ENCODE results near the gene WAC. TPM values are rescaled to one million over a fixed set of nuclear protein-coding genes. Genes with fewer than 3 reads are reported as not detected.

The WAC gene
- total and polyA plus RNA-seq, 2 of the 13 experiments (the other 11 are each of a cell fraction or from before 2014, with no cell fraction given) = 69.1 to 96.2 TPM

GRCh38 chr10:28586176-28586575, 53.3 kb downstream of the WAC start:
- Histone ChIP-seq H3K36me3 (replicated peaks in 1 of 2; ENCODE audit: control insufficient read depth in 1 of 2, insufficient read depth in 2 of 2, low read length in 2 of 2) (peaks cover 14 to 81% of the 10 kb centered on the region in 2 experiments), H3K27ac (ENCODE audit: extremely low read length, insufficient read depth, low read length) (no peak overlapping the region), H3K4me3 (replicated peaks in 1 of 3; ENCODE audit: insufficient read depth in 1 of 3, low read depth in 2 of 3, low read length in 3 of 3) (no peak overlapping the region), H4K20me1 (ENCODE audit: insufficient read depth, low read length) (peaks cover 28% of the 10 kb centered on the region), H3K79me2 (ENCODE audit: insufficient read depth, low read length) (peaks cover 41% of the 10 kb centered on the region), H3K27me3 (ENCODE audit: control insufficient read depth in 1 of 2, insufficient read depth in 2 of 2, low read length in 2 of 2) (no peaks in the 10 kb centered on the region), H2AFZ (ENCODE audit: low read length) (no peak overlapping the region), H3K4me2 (ENCODE audit: low read depth, low read length) (no peak overlapping the region), H3K4me1 (ENCODE audit: insufficient read depth, low read length) (no peaks in the 10 kb centered on the region), H3K9me3 (ENCODE audit: low read length) (no peaks in the 10 kb centered on the region), H3K9ac (ENCODE audit: insufficient read depth, low read depth, low read length) (no peak overlapping the region)
- no peak for DNase-seq (ENCODE audit: low spot score)
- no peak for FAIRE-seq
- POLR2A ChIA-PET = no interaction called here
- ATAC-seq = no peak
- in situ Hi-C loops (cut with HindIII; ENCODE audit: extremely low pct_ligation_motif_present, low pct_unique_long_range_greater_than_20kb) = no loop called here
- CTCF ChIA-PET (ENCODE audit: low intra/inter-chr PET ratio, low total read pairs) = no interaction called here
- no peak for TF ChIP-seq ZNF772 (CRISPR knock-in tag; IDR thresholded peaks at IDR 0.05)
- no peak for TF ChIP-seq MAX (IDR thresholded peaks at IDR 0.05)
- TF ChIP-seq SNAI1 (CRISPR knock-in tag; IDR thresholded peaks at IDR 0.05; ENCODE audit: borderline replicate concordance) = no peak
- no peak for TF ChIP-seq KLF16 (CRISPR knock-in tag; IDR thresholded peaks at IDR 0.05)
- no peak for TF ChIP-seq TEAD3 (CRISPR knock-in tag; optimal IDR thresholded peaks at IDR 0.05; ENCODE audit: borderline replicate concordance)
- no peak for TF ChIP-seq ZNF83 (CRISPR knock-in tag; IDR thresholded peaks at IDR 0.05; ENCODE audit: borderline replicate concordance)
- no peak for TF ChIP-seq RFX1 (IDR thresholded peaks at IDR 0.05)
- TF ChIP-seq CAMTA2 (CRISPR knock-in tag; IDR thresholded peaks at IDR 0.05; ENCODE audit: borderline replicate concordance) = no peak
- no peak for TF ChIP-seq E2F1 (CRISPR knock-in tag; IDR thresholded peaks at IDR 0.05)
- intact Hi-C loops (cut with micrococcal nuclease; ENCODE audit: unreplicated experiment) = no loop called here
- WGBS (ENCODE audit: low lambda C conversion rate) = 97% methylated on average over 4 of the region's 4 CpGs
- no TSS peak for BruUV-seq (replicated peaks)
